Gastrocnemius medialis (tissue), 4 donors: ENCODE measurements around the gene POLN. TPM values are rescaled to one million over a fixed set of nuclear protein-coding genes. Genes with fewer than 3 reads are reported as not detected.
A peak's percentile ranks its signal among the peaks of the same experiment; 100 is the strongest.

Source experiments
- ATAC-seq, 2 donors: fragments of 150-250 bp; one replicate each; pipeline ENCODE4 v1.9.1; 2016
- DNase-seq, 2 donors: peaks; one replicate each; pipeline ENCODE4 v3.0.0-alpha.2; 2019
- H3K27ac ChIP-seq, 4 donors: fragments of 200-600 bp; sonication (generic); 1 replicate in 1 of 4; 2 replicates in 3 of 4; pipeline ENCODE4 v1.5.1; 2016 to 2018; ENCODE audit warnings: mild to moderate bottlenecking in 2 of 4, moderate library complexity in 1 of 4
- H3K27me3 ChIP-seq, 3 donors: fragments of 200-600 bp; sonication (generic) in 2 of 3; 1 replicate in 1 of 3; 2 replicates in 2 of 3; pipeline versions ENCODE4 v1.5.1 to v1.6.0; 2016 to 2019; ENCODE audit warnings: mild to moderate bottlenecking in 1 of 3, moderate library complexity in 1 of 3
- H3K36me3 ChIP-seq, 2 donors: fragments of 200-600 bp; sonication (generic) in 1 of 2; one replicate each; pipeline ENCODE4 v1.5.1; 2017 to 2018
- H3K4me1 ChIP-seq, 2 donors: fragments of 200-600 bp; sonication (generic) in 1 of 2; one replicate each; pipeline ENCODE4 v1.5.1; 2016 to 2017; ENCODE audit warnings: mild to moderate bottlenecking in 2 of 2
- H3K4me3 ChIP-seq, 4 donors: fragments of 200-600 bp; sonication (generic) in 3 of 4; 1 replicate in 1 of 4; 2 replicates in 3 of 4; pipeline ENCODE4 v1.5.1; 2016 to 2019; ENCODE audit warnings: mild to moderate bottlenecking in 2 of 4
- H3K9me3 ChIP-seq, 3 donors: fragments of 200-600 bp; sonication (generic) in 2 of 3; 1 replicate in 1 of 3; 2 replicates in 2 of 3; pipeline ENCODE4 v1.5.1; 2016 to 2019
- CTCF ChIP-seq, 5 experiments: fragments of 450-650 bp in 3 of 5; fragments of 200-600 bp in 2 of 5; sonication (generic) in 2 of 5; IDR thresholded peaks in 4 of 5; conservative IDR thresholded peaks in 1 of 5; 1 replicate in 4 of 5; 2 replicates in 1 of 5; pipeline ENCODE4 v1.5.1; 2016 to 2019; ENCODE audit warnings: antibody characterized with exemption in 5 of 5, mild to moderate bottlenecking in 3 of 5, moderate library complexity in 3 of 5
- POLR2A ChIP-seq, 2 donors: fragments of 450-650 bp; IDR thresholded peaks; one replicate each; pipeline ENCODE4 v1.6.1; 2017; ENCODE audit warnings: antibody characterized with exemption in 2 of 2, mild to moderate bottlenecking in 2 of 2, moderate library complexity in 2 of 2
- in situ Hi-C, 4 donors: fragments of 200-750 bp; cut with MboI; loops; one replicate each; pipeline versions ENCODE4 v1.15.0 to v1.8.0; 2017; ENCODE audit warnings: low sequenced_read_pairs in 4 of 4
- intact Hi-C: fragments of 100-400 bp; cut with DNase I; formaldehyde crosslinking; loops from one replicate; pipeline ENCODE4 v1.15.1; 2023; ENCODE audit warnings: low total_unique reads
- total RNA-seq, 4 donors: library from RNA; depleted of rRNA; stranded (reverse); fragments of >200 nt; gene quantifications; one replicate each; pipeline versions ENCODE4 v1.1.0 to v1.2.3, GENCODE V29; 2016

The POLN gene
- total RNA-seq, 4 donors from 2014 or later, result 0.71 to 2.0 (median 0.86) TPM; not detected in 1

GRCh38 chr4:2267320-2267811 lies 25.4 kb upstream of the POLN start:
- DNase-seq, result no peak
- H3K4me1 ChIP-seq, result peaks cover 53 to 72% of the 10 kb centered on the region in 2 donors
- ATAC-seq, result no peak
- H3K9me3 ChIP-seq, result no peaks in the 10 kb centered on the region
- intact Hi-C loops, result loop anchor here (10.0 kb wide), 1 partner anchor 487 kb away; the partner anchor contains the start of gene TNIP2
- in situ Hi-C loops, result no loop called here
- H3K4me3 ChIP-seq, result no peak overlapping the region
- H3K27ac ChIP-seq, result peak overlapping the region in 2 of 4 donors; percentile 78 to 86
- no peaks in the 10 kb centered on the region for H3K36me3 ChIP-seq
- TF ChIP-seq CTCF (IDR thresholded peaks at IDR 0.05 in 4 of 5, conservative IDR thresholded peaks at IDR 0.05 in 1 of 5), result no peak
- no peak for TF ChIP-seq POLR2A (IDR thresholded peaks at IDR 0.05)
- H3K27me3 ChIP-seq, result no peaks in the 10 kb centered on the region

DNA sequence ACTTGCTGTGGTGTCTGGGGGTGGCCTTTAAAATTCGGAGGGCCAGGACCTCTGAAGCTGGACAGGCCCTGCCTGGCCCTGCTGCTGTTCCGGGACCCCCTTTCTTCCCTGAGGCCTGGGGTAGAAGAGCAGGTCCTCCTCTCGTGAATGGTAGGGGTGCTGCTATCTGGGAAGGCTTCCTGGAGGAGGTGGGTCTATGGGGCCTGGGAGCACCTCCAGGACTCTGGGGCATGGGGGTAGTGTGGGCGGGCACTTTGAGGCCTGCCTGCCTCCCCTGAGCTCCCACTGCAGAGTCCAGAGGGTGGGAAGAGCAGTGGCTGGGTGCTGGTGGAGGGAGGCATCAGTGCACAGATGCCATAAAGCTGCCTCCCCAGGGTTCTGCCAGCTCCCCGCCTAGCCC lies 24.9 kb upstream of the POLN start:
- Histone ChIP-seq H3K27ac (peak overlapping the region in 2 of 4 donors; percentile 63 to 72), H3K4me3 (no peak overlapping the region), H3K9me3 (no peaks in the 10 kb centered on the region), H3K4me1 (peaks cover 53 to 68% of the 10 kb centered on the region in 2 donors), H3K27me3 (no peaks in the 10 kb centered on the region), H3K36me3 (no peaks in the 10 kb centered on the region)
- in situ Hi-C loops (no loop called here), intact Hi-C loops (loop anchor here (1.0 to 10.0 kb wide), 2 partner anchors 270 to 488 kb away; partner anchors contain the start of gene TNIP2)
- DNase-seq, result no peak
- no peak for TF ChIP-seq POLR2A (IDR thresholded peaks at IDR 0.05)
- TF ChIP-seq CTCF (IDR thresholded peaks at IDR 0.05 in 4 of 5, conservative IDR thresholded peaks at IDR 0.05 in 1 of 5), result no peak
- ATAC-seq, result no peak

DNA sequence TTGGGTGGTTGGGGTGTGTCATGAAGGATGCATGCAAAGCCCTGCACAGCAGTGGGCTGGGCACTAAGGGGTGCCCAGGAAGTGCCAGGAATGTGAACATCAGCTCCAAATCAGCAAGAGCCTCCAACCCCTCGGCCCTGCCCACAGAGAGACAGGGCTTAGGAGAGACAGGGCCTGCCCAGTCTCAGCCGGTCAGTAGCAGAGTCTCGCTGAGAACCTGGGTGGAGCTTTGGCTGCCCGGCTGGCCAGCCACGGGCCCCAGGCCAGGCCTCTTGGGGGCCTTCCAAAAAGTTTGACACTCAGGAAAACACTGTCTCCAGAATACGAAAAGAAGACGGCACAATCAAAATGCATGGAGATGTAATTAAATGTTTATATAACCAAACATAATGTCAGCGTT lies 24.3 kb upstream of the POLN start:
- H3K4me1 ChIP-seq, result peaks cover 50 to 64% of the 10 kb centered on the region in 2 donors
- H3K27me3 ChIP-seq, result no peaks in the 10 kb centered on the region
- no peak overlapping the region for H3K4me3 ChIP-seq
- intact Hi-C loops (loop anchor here (1.0 to 10.0 kb wide), 2 partner anchors 271 to 489 kb away; partner anchors contain the start of gene TNIP2), in situ Hi-C loops (no loop called here)
- peak overlapping the region; percentile 63 to 75 (median 73) for H3K27ac ChIP-seq
- no peaks in the 10 kb centered on the region for H3K9me3 ChIP-seq
- TF ChIP-seq CTCF (IDR thresholded peaks at IDR 0.05 in 4 of 5, conservative IDR thresholded peaks at IDR 0.05 in 1 of 5) (no peak), POLR2A (IDR thresholded peaks at IDR 0.05) (no peak)
- peak; percentile 48 to 75 for DNase-seq
- no peaks in the 10 kb centered on the region for H3K36me3 ChIP-seq
- ATAC-seq, result peak in 1 of 2 donors; percentile 15

- DNase-seq (no peak), ATAC-seq (no peak)
- TF ChIP-seq CTCF (IDR thresholded peaks at IDR 0.05 in 4 of 5, conservative IDR thresholded peaks at IDR 0.05 in 1 of 5) (no peak), POLR2A (IDR thresholded peaks at IDR 0.05) (no peak)
- Histone ChIP-seq H3K9me3 (no peaks in the 10 kb centered on the region), H3K4me3 (no peak overlapping the region), H3K4me1 (peaks cover 53 to 71% of the 10 kb centered on the region in 2 donors), H3K27ac (peak overlapping the region; percentile 63 to 75 (median 73)), H3K27me3 (no peaks in the 10 kb centered on the region), H3K36me3 (no peaks in the 10 kb centered on the region)
- intact Hi-C loops (loop anchor here (1.0 to 10.0 kb wide), 2 partner anchors 272 to 489 kb away; partner anchors contain the start of gene TNIP2), in situ Hi-C loops (no loop called here)
These were observed 23.5 kb upstream of the POLN start for GRCh38 chr4:2265113-2266110.
